Measurements from ENCODE around the gene HRH1. TPM values are rescaled to one million over a fixed set of nuclear protein-coding genes. Genes with fewer than 3 reads are reported as not detected.

The HRH1 gene
- total RNA-seq, 1 donor from 2014 or later = 0.90 TPM

- Mint-ChIP-seq H3K4me3 (ENCODE audit: unreplicated experiment) (no peak overlapping the region), H3K27me3 (ENCODE audit: unreplicated experiment) (peaks cover 11% of the 10 kb centered on the region), H3K9me3 (ENCODE audit: unreplicated experiment) (no peaks in the 10 kb centered on the region), H3K27ac (ENCODE audit: unreplicated experiment) (no peak overlapping the region), H3K4me1 (ENCODE audit: unreplicated experiment) (peaks cover 29% of the 10 kb centered on the region), H3K36me3 (ENCODE audit: low read depth, unreplicated experiment) (no peaks in the 10 kb centered on the region)
- TF ChIP-seq, protein P1, sequence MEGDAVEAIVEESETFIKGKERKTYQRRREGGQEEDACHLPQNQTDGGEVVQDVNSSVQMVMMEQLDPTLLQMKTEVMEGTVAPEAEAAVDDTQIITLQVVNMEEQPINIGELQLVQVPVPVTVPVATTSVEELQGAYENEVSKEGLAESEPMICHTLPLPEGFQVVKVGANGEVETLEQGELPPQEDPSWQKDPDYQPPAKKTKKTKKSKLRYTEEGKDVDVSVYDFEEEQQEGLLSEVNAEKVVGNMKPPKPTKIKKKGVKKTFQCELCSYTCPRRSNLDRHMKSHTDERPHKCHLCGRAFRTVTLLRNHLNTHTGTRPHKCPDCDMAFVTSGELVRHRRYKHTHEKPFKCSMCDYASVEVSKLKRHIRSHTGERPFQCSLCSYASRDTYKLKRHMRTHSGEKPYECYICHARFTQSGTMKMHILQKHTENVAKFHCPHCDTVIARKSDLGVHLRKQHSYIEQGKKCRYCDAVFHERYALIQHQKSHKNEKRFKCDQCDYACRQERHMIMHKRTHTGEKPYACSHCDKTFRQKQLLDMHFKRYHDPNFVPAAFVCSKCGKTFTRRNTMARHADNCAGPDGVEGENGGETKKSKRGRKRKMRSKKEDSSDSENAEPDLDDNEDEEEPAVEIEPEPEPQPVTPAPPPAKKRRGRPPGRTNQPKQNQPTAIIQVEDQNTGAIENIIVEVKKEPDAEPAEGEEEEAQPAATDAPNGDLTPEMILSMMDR (IDR thresholded peaks at IDR 0.05; ENCODE audit: unreplicated experiment) = no peak
- no peak for DNase-seq (ENCODE audit: low spot score)
Observed at GRCh38 chr3:11199902-11200845, 45.9 kb downstream of the HRH1 start.

- no peaks in the 10 kb centered on the region for H3K36me3 Mint-ChIP-seq (ENCODE audit: low read depth, unreplicated experiment)
- no peak overlapping the region for H3K4me3 Mint-ChIP-seq (ENCODE audit: unreplicated experiment)
- no peak for DNase-seq (ENCODE audit: low spot score)
- H3K4me1 Mint-ChIP-seq (ENCODE audit: unreplicated experiment) = peaks cover 18% of the 10 kb centered on the region
- no peaks in the 10 kb centered on the region for H3K9me3 Mint-ChIP-seq (ENCODE audit: unreplicated experiment)
- H3K27ac Mint-ChIP-seq (ENCODE audit: unreplicated experiment) = peak overlapping the region; percentile 80
- peaks cover 5% of the 10 kb centered on the region for H3K27me3 Mint-ChIP-seq (ENCODE audit: unreplicated experiment)
- TF ChIP-seq, protein P1 (IDR thresholded peaks at IDR 0.05; ENCODE audit: unreplicated experiment) = no peak
Observed at GRCh38 chr3:11201251-11202019, 47.1 kb downstream of the HRH1 start.

GRCh38 chr3:11203961-11204360 lies 49.7 kb downstream of the HRH1 start:
- H3K4me1 Mint-ChIP-seq (ENCODE audit: unreplicated experiment) = peaks cover 20% of the 10 kb centered on the region
- peaks cover 5% of the 10 kb centered on the region for H3K27me3 Mint-ChIP-seq (ENCODE audit: unreplicated experiment)
- peak overlapping the region; percentile 17 for H3K27ac Mint-ChIP-seq (ENCODE audit: unreplicated experiment)
- no peaks in the 10 kb centered on the region for H3K9me3 Mint-ChIP-seq (ENCODE audit: unreplicated experiment)
- DNase-seq (ENCODE audit: low spot score) = no peak
- H3K4me3 Mint-ChIP-seq (ENCODE audit: unreplicated experiment) = no peak overlapping the region
- TF ChIP-seq, protein P1 (IDR thresholded peaks at IDR 0.05; ENCODE audit: unreplicated experiment) = no peak
- no peaks in the 10 kb centered on the region for H3K36me3 Mint-ChIP-seq (ENCODE audit: low read depth, unreplicated experiment)

GRCh38 chr3:11204697-11205348 lies 50.5 kb downstream of the HRH1 start:
- DNase-seq (ENCODE audit: low spot score) = no peak
- Mint-ChIP-seq H3K9me3 (ENCODE audit: unreplicated experiment) (no peaks in the 10 kb centered on the region), H3K27me3 (ENCODE audit: unreplicated experiment) (peaks cover 5% of the 10 kb centered on the region), H3K36me3 (ENCODE audit: low read depth, unreplicated experiment) (no peaks in the 10 kb centered on the region), H3K4me1 (ENCODE audit: unreplicated experiment) (peaks cover 16% of the 10 kb centered on the region), H3K27ac (ENCODE audit: unreplicated experiment) (no peak overlapping the region), H3K4me3 (ENCODE audit: unreplicated experiment) (no peak overlapping the region)
- TF ChIP-seq, protein P1 (IDR thresholded peaks at IDR 0.05; ENCODE audit: unreplicated experiment) = no peak

Measured in endothelial cell (in vitro differentiated cells).